AG09319 (cell line): ENCODE measurements around the gene TRPM2.

Experiments
- DNase-seq: peaks from one replicate; pipeline ENCODE4 v3.0.0-alpha.2; 2010; ENCODE audit warnings: low read depth; ENCODE audit errors: extremely low read depth
- CTCF ChIP-seq: IDR thresholded peaks from 2 replicates; pipeline ENCODE4 v1.5.1; 2011; ENCODE audit warnings: low read depth, mild to moderate bottlenecking, inconsistent platforms, low read length, moderate library complexity

The TRPM2 gene

GRCh38 chr21:44439211-44439600 is 85.8 kb downstream of the TRPM2 start:
- no peak for DNase-seq
- no peak for TF ChIP-seq CTCF

- no peak for DNase-seq
- no peak for TF ChIP-seq CTCF
Measured at GRCh38 chr21:44440241-44441040, 87.0 kb downstream of the TRPM2 start.

GRCh38 chr21:44441041-44441400 is 87.6 kb downstream of the TRPM2 start:
- no peak for TF ChIP-seq CTCF
- DNase-seq = no peak

GRCh38 chr21:44441581-44442265 is 88.3 kb downstream of the TRPM2 start:
- no peak for DNase-seq
- no peak for TF ChIP-seq CTCF

- TF ChIP-seq CTCF = no peak
- DNase-seq = no peak
Measured at GRCh38 chr21:44442266-44443125, 89.1 kb downstream of the TRPM2 start.

GRCh38 chr21:44443291-44443890 is 90.0 kb downstream of the TRPM2 start:
- DNase-seq = no peak
- TF ChIP-seq CTCF = no peak
